IPS DF 19.7 (cell line): ENCODE results near the gene PRKCZ.

Experiments
- DNase-seq: peaks from one replicate; pipeline ENCODE4 v3.0.0-alpha.2; 2013; ENCODE audit warnings: low read depth, low spot score

The PRKCZ gene

DNA sequence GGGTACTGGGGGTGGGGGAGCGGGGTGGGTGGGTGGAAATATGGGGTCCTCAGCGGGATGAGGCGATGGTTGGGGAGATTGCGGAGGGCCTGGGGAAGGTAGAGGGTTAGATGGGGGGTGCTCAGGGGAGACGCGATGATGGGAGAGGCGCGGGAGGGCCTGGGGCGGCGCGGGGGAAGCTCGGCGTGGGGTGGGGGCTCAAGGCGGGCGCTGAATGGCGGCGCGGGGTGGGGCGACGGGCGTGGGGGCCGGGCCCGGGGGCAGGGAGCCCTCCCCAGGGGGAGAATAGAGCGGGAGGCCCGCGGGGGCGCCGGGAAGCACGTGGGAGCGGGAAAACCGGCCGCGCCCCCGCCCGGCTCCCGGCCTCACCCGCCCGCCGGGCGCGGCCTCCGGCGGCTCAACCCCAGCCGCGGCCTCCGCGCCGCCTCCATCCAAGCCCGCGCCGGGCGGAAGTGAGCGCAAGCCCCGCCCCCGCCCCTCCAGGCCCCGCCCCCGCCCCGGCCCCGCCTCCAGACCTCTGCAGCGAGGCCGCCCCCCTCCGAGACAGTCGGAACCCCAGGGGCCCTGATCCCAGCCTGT, 144.2 kb downstream of the PRKCZ start, which contains the start of gene FAAP20:
Gene FAAP20, minus strand, starts transcription at position 454 of the 579 bp plus-strand sequence. Its CDS starts 23 bp downstream, at position 431.
- no peak for DNase-seq

DNA sequence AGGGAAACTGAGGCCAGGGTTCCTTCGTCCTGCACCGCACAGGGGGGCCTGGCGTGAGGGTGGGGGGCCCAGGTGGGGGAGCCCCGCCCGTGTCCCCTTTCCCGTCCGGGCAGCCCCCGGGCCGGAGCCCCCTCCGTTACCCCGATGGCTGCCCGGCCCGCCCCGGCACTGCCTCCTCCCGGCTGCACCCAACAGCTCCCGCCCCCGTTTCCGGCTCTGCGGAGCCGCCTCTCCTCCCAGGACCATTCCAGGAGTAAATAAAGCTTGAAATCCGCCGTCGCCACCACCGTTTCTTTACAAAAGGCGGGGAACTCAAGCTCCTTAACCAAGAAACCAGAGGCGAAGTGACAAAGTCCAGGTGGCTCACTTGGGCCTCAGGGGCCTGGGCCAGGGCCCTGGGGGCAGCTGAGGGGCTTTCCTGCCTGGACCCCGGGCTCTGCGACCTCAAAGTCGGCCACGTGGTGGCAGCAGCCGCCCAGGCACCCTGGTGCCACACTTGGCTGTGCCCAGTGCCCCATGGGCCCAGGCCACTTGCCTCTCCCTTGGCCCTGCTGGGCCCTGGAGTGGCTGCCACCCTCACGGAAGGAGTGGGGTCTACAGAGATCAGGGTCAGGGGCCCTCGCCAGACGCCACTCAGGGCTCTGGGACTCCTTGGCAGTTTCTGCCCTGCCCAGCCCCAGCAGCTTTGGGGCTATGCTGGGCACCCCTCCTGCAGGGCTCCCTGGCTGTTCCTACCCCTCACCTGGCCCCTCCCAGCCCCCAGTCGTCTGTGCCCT, 144.9 kb downstream of the PRKCZ start:
- peak; percentile 30 for DNase-seq

DNA sequence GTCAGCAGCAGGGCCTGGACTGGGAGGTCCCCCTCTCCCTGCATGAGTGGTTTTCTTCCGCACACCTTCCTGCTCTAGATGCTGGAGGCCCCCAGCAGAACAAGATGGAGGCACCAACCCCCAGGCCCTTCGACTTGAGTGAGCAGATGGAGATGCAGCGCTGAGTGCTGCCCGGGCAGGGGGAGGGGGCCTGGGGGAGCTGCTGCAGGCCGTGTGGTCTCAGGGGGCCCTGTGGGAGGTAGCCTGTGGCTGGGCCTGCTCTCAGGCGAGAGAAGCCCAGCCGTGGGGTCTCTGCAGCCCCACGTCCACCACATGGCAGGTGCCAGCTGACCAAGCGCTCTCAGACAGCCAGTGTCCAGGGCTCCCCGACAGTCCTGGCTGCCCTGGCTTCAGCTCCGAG, 145.6 kb downstream of the PRKCZ start:
- DNase-seq = no peak

DNA sequence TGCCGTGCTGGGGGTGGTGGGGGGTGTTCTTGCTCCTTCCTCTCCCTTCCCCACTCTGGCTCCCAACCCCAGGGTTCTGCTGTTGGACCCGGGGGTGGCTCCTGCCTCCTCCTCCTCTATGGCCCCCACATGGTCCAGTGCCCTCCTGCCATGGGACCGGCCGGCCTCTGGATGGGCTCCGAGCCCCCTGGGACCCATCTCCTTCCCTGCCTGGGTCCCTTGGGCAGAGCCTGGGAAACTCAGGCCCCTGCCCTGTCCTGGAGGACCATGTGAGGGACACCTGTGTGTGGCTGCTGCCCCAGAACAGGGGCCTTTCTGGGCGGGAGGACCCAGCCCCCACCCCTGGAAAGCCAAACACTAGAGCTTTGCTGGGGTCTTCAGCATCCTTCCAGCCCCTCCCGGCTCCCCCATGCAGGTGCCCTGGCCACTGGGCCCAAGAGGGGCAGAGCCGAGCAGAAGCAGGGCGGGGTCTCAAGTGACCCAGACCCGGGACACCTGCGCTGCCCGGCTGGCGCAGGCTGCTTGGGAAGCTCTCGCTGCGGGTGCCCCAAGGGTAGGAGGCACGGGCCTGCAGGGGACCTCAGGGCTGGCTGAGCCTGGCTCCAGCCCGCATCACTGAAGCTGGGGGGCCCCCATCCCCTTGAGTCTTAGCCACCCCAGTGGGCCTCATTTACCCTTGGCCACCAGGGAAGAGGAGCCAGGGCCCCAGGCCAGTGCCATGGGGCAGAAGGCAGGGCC, 146.9 kb downstream of the PRKCZ start:
- DNase-seq = no peak

DNA sequence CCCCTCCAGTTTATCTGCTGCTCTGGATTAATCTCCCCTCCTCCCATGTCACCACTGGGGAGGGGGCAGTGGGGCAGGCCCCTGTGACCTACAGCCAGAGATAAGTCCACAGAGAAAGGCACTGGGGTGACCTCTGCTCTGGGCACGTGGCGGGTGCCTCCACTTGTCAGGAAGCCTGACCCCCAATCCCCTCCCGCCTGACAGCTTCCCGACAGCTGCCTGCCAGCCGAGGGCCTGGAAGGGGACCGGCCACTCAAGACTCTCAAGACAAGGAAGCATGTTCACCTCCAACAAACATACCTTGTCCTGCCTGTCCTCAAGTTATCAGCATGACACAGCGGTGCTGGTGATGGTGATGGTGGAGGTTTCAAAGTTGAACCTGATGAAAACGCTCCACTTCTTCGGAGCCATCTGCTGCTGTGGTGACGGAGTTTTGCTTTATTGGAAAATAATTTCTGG, 147.5 kb downstream of the PRKCZ start:
- no peak for DNase-seq

DNA sequence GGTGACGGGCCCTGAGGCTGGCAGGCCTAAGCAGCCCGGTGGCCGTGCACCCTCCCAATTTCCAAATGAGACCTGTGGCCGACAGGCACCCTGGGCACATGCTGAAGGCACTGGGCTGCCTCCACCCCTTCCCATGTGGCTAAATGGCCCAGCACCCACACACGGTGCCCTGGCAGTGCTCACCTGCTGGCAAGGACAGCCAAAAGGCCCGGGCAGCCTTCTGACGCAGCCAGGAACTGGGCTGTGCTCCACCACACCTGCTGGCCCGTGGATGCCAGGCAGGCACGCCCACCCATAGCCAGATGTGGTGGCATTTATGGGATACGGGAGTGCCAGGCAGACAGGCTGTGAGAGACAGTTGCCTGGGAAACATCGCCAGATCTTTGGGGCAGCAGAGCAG, 148.4 kb downstream of the PRKCZ start:
- no peak for DNase-seq

DNA sequence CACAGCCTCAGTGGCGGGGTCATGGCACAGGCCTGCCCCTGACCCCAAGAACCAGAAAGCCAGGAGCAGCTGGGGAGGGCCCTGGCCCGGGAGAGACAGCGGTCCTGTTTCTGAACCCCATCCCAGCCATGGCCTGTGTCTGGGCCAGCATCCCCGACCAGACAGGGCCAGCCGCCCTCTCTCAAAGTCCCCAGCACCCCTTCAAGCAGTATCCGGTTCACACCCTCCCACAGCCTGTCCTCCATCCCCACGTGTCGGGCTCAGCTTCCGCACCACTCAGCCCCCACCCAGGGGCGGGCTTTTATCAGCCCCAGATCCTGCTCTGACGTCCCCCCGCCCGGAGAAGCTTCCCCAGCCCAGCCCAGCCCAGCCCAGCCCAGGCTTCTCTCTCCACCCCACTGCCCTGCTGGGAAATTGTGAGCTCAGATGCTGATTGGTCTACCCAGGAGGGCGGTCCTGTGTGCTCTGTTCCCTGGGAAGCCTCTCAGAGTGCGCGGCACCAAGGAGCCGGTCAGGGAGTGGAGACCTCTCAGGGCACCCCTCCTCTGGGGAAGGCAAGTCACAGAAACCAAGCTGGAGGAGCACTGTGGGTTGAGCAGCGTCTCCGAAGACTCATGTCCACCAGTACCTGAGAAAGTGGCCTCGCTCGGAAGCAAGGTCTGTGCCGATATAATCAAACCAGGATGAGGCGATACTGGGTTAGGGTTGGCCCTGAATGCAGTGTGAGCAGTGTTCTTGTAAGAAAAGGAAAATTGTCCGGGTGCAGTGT, 149.0 kb downstream of the PRKCZ start:
- no peak for DNase-seq

DNA sequence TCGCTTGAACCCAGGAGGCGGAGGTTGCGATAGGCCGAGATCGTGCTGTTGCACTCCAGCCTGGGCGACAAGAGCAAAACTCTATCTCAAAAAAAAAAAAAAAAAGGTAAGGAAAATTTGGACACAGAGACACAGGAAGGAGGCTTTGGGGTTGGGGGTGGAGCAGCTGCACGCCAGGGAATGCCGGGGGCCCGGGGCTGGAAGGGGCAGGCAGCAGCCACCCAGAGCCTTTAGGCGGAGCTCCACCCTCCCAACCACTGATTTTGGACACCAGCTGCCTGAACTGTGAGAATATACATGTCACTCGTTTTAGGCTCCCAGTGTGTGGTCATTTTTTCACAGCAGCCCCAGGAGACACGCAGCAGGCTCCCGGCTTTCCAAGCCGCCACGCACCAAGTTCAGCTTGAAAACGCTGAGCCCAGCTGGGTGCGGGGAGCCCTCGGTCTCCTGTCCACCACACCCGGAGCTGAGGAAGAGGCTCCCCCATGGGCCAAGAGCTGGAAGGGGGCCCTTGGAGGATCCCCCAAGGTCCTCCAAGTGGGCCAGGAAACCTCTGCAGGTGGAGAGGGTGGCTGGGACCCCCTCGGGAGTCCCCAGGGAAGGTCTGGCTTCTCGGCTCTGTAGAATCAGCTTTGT, 150.2 kb downstream of the PRKCZ start:
- no peak for DNase-seq

DNA sequence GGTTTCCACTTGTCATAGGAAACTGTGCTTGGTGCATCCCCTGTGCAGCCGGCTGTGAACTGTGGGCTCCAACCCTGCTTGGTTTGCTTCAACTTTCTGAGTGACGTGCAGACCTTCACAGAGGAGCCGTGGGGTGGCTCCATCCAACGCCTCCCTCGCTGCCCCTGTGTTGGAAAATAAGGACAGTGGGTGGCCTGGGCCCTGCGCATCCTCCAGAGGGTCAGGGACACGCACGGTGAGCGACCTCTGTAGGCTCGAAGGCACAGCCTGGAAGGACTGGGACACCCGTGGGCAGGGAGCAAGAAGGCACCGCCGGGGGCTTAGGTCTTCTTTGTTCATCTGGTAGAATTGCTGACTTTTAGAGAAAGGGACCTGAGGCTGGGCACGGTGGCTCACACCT, 150.9 kb downstream of the PRKCZ start:
- DNase-seq = no peak

DNA sequence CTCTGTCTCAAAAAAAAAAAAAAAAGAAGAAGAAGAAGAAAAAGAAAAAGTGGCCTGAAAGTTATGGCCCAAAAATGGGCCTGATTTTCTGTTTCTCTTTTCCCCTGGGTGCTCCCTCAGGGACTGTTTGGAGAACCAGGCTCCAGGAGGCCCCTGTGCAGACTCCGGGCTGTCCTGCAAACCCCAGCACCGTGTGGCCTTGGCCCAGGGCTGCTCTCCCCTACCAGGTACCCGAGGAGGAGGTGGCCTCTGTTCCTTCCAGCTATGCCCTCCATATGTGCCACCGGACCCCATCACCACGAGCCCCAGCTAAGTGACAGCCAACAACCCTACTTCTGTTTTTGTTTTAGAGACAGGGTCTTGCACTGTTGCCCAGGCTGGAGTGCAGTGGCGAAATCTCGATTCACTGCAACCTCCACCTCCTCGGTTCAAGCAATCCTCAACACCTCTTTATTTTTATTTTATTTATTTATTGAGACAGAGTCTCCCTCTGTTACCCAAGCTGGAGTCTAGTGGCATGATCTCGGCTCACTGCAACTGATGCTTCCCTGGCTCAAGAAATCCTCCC, 151.9 kb downstream of the PRKCZ start:
- DNase-seq = no peak

DNA sequence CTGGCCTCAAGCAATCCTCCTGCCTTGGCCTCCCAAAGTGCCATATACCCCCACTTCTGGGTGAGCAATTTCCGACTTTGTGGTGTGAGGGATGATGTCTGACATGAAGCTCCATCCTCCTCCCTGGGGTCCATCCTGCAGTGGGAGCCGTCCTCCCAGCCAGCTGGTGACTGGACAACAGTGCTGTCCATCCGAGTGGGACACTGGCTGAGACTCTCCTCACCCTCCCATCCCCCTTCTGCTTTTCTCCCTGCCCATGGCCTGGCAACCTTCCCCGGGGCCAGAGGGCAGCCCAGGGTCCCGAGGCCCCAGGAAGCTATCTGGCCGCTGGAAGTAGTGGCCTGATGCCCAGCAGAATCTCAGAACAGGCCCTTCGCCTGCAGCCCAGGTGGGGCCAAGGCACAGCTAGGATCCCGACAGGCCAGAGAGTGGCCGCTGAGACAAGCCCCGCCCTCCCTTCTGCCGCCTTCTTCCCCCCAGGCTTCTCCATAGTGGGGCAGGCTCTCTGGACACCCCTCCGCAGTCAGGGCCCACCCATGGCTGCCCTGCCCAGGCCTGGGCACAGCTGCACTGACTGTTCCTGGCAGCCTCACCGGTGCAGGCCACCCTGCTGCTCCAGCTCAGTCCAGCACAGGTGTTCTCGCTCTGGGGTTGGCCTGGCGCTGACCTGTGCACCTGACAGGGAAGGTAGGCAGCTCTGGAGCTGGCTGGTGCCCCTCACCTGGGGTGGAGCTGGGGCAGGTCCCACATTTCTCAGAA, 152.8 kb downstream of the PRKCZ start:
- DNase-seq = no peak

DNA sequence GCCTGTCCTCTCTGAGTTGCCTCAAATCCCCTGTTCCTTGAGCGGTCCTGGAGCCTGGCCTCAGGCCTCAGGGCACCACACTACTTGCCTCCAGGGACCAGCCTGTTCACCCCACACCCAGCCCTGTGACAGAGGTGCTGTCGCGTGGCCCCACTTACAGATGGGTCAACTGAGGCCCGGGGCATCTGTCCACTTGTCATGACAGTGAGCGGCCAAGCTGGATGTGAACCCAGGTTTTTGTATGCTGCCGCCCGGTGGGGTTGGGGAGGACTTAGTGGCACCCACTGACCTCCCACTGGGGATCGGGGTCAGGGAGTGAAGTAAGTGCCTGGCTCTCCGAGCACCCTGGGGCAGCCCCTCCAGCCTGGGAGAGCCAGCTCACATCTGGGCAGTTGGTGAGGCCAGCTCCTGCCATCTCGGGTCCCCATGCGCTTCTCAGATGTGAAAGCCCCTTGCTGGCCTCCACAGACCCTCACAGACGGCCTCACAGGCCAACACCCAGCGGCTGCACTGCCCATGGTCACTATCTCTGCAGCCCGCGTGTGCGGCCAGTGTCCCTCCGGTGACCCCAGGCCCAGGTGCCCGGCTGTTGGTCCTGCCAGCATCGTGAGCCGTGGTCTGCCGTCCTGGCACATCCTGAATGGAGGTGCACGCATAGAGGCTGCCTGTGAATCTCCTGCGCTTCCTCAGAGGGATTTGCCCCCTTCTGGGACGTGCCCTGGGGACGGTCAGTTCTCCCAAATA, 153.6 kb downstream of the PRKCZ start:
- DNase-seq = no peak

DNA sequence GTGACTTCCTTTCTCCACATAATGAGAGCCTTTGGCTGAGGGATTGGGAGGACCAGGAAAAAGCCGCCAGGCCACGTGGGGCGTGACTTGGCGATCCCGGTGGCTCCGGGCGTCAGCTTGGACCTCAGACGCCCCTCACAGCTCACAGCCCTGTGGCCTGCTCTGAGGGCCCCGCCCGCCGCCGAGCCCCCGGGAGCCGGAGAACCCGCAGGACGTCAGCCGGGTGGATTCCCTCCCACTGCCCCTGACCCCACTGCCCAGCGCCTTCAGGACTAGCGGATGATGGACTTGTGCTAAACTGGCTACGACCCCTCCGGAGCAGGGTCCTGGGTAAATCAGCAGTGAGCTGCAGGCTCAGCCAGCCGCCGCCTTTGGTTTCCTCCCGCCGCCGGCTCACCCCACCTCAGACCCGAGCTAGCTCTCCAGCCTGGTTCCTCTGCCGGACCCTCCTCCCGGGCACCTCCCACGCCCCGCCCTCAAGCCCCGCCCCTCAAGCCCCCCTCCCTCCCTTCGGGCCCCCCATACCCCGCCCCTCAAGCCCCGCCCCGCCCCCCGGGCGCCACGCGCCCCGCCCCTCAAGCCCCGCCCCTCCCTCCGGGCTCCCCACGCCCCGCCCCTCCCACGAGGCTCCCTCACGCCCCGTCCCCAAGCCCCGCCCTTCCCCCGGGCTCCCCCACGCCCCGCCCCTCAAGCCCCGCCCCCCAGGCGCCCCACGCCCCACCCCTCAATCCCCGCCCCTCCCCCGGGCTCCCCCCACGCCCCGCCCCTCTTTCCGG, 154.4 kb downstream of the PRKCZ start:
- DNase-seq = no peak

DNA sequence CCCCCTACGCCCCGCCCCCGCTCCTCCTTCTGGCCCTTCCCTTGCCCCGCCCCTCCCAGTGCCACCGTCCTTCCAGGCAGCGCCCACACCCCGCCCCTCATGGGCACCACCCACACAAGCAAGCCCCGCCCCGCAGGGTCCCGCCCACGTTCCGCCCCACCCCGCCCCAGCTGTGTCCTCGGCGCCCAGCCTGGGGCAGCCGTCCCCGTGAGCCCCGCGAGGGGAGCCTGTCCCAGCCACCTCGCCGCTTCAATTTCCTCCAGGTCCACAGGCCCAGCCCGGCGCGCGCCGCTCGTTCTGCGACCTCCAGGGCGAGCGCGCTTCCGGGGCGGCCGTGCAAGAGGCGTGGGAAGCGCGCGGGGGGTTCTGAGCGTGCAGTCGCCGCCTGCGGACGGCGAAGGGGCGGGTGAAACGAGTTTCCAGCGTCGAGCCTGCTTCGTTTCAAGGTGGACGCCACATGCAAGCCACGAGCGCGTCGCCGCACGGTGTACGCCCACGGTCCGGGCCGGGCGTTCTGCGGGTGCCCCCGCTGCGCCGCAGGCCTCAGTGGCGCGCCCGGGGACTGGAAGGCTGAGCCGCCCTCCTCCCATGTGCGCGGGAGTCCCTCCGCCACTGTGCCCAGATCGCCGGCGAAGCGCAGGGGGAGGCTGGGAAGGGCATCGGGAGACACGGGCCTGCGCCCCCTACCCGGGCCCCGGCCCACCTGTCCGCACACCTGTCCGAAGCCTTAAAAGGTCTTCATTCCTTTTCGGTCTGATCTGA, 155.2 kb downstream of the PRKCZ start:
- no peak for DNase-seq

DNA sequence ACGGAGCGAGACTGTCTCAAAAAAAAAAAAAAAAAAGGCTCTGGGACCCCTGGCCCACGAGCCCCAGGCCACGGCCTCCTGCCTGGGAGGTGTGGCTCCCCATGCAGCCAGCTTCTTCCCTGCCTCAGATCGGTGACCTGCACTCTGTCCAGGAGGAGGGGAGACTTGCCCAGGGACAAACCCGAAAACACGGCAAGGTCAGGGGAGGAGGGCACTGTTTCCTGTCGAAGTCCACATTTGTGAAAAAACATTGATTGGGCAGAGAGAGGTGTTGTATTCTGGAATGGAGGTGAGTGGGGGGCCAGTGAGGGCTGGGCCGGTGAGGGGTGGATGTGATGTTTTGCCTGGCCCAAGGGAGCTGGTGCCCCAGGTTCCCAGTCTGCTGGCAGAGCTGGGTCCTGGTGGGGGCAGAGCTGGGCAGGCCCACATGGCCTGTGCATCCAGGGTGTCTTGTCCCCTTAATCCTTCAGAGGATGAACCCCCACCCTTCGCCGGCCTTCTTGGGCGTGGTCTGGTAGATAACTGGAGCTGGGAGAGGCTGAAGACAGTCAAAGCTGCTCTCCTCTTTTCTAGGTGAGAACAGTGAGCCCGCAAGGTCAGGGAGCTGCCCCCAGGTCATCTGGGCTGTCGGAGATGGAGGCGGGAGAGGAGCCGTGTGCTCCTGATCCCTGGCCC, 156.7 kb downstream of the PRKCZ start:
- no peak for DNase-seq

DNA sequence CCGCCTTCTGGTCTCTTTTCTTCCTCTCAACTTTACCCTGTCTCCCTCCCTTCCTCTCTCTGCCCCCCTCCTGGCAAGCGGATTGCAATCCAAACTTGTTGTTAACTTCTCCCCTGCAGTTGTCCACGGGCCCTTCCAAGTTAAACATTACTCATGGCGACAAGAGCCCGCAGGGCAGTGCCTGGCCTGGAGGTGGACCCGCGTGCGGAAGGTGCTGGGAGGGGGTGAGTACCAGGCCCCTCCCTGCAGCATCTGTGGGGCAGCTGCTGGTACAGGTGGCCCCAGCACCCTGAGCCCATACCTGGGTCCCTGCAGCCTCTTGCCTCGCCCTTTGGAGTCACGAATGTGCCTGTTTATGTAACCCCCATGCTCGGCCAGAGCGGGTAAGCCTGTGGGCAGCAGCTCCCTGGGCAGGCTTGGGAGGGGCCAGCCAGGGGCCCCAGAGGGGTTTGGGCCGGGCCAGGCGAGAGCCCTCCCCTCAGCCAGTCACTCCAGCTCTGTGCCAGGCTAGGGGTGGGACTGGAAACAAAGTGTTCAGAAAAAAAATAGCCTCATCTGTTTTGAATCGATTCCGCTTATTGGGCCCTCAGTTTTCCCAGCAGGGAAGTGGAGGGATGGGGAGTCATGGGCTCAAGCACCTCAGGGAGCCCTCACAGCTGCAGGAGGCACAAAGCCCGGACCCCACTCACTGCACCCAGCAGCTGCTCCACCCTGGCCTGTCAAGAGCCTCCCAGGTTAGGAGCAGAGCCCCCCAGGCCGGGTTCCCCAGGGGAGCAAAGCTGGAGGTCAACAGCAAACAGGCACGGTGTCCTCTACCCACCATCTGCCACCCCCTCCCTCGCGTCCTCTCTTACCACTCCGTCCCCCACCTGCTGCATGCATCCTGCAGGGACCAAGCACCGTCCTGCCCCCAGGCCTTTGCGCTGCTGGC, 158.4 kb downstream of the PRKCZ start:
- no peak for DNase-seq
